Esophagus squamous epithelium (tissue), 4 donors: ENCODE results near the gene DLEU7.

Experiments
- CTCF ChIP-seq, 6 experiments: fragments of 450-650 bp in 4 of 6; fragments of 200-600 bp in 2 of 6; sonication (generic) in 2 of 6; IDR thresholded peaks; one replicate each; pipeline ENCODE4 v1.5.1; 2016 to 2019; ENCODE audit warnings: antibody characterized with exemption in 6 of 6, mild to moderate bottlenecking in 4 of 6, moderate library complexity in 4 of 6
- POLR2A ChIP-seq, 4 donors: fragments of 450-650 bp; IDR thresholded peaks; one replicate each; pipeline ENCODE4 v1.6.1; 2017; ENCODE audit warnings: antibody characterized with exemption in 4 of 4, mild to moderate bottlenecking in 4 of 4, moderate library complexity in 3 of 4

GRCh38 chr13:50812242-50812641 lies 31.2 kb downstream of the DLEU7 start:
- TF ChIP-seq POLR2A (IDR thresholded peaks at IDR 0.05), result no peak
- no peak for TF ChIP-seq CTCF (IDR thresholded peaks at IDR 0.05)
